Body of pancreas (tissue), 4 donors: Measurements from ENCODE around the gene FAM180A. TPM values are rescaled to one million over a fixed set of nuclear protein-coding genes. Genes with fewer than 3 reads are reported as not detected.

Experiments used
- ATAC-seq: fragments of 150-250 bp; one replicate; pipeline ENCODE4 v1.9.1; 2016
- DNase-seq, 4 donors: peaks; one replicate each; pipeline ENCODE4 v3.0.0-alpha.2; 2019
- H3K27ac ChIP-seq, 4 donors: fragments of 200-600 bp; sonication (generic); 1 replicate in 3 of 4; 2 replicates in 1 of 4; pipeline versions ENCODE4 v1.5.1 to v1.6.1; 2016 to 2019; ENCODE audit warnings: mild to moderate bottlenecking in 1 of 4, mixed read lengths in 1 of 4, moderate library complexity in 1 of 4
- H3K27me3 ChIP-seq, 2 donors: fragments of 200-600 bp; sonication (generic); one replicate each; pipeline ENCODE4 v1.6.0; 2016; ENCODE audit warnings: mild to moderate bottlenecking in 1 of 2
- H3K36me3 ChIP-seq, 2 donors: fragments of 200-600 bp; sonication (generic); replicated peaks in 1 of 2; 2 replicates each; pipeline ENCODE4 v1.5.1; 2016; ENCODE audit warnings: low read depth in 2 of 2; ENCODE audit not compliant: insufficient read depth in 1 of 2
- H3K4me1 ChIP-seq: fragments of 200-600 bp; sonication (generic); one replicate; pipeline ENCODE4 v1.6.0; 2016
- H3K4me3 ChIP-seq, 2 donors: fragments of 200-600 bp; sonication (generic); 1 replicate in 1 of 2; 2 replicates in 1 of 2; pipeline ENCODE4 v1.5.1; 2016 to 2019
- H3K9me3 ChIP-seq, 3 donors: fragments of 200-600 bp; sonication (generic); 1 replicate in 2 of 3; 2 replicates in 1 of 3; pipeline ENCODE4 v1.5.1; 2016
- POLR2A ChIP-seq, 3 donors: fragments of 450-650 bp; IDR thresholded peaks; one replicate each; pipeline ENCODE4 v1.6.1; 2016; ENCODE audit warnings: antibody characterized with exemption in 3 of 3, mild to moderate bottlenecking in 2 of 3
- WGBS, 2 donors: methylation state at CpG; one replicate each; pipeline ENCODE4 v1.1.5; 2017; 5-methylcytosine and 5-hydroxymethylcytosine counted together
- intact Hi-C: fragments of 100-400 bp; cut with DNase I; formaldehyde crosslinking; loops from one replicate; pipeline ENCODE4 v1.15.1; 2023
- total RNA-seq, 2 donors: library from RNA; depleted of rRNA; stranded (reverse); fragments of >200 nt; gene quantifications; one replicate each; pipeline ENCODE4 v1.1.0, GENCODE V29; 2016
- TF ChIP-seq, protein P1 (sequence below), 7 experiments: fragments of 450-650 bp in 4 of 7; fragments of 200-600 bp in 3 of 7; sonication (generic) in 3 of 7; IDR thresholded peaks; one replicate each; pipeline ENCODE4 v1.5.1; 2016 to 2019; ENCODE audit warnings: antibody characterized with exemption in 7 of 7

Gene FAM180A
- total RNA-seq, 2 donors from 2014 or later, result 3.1 TPM; not detected in 1

- no peak overlapping the region for H3K27ac ChIP-seq
- no peak for DNase-seq
- intact Hi-C loops, result no loop called here
- no peak for ATAC-seq
- TF ChIP-seq, protein P1, sequence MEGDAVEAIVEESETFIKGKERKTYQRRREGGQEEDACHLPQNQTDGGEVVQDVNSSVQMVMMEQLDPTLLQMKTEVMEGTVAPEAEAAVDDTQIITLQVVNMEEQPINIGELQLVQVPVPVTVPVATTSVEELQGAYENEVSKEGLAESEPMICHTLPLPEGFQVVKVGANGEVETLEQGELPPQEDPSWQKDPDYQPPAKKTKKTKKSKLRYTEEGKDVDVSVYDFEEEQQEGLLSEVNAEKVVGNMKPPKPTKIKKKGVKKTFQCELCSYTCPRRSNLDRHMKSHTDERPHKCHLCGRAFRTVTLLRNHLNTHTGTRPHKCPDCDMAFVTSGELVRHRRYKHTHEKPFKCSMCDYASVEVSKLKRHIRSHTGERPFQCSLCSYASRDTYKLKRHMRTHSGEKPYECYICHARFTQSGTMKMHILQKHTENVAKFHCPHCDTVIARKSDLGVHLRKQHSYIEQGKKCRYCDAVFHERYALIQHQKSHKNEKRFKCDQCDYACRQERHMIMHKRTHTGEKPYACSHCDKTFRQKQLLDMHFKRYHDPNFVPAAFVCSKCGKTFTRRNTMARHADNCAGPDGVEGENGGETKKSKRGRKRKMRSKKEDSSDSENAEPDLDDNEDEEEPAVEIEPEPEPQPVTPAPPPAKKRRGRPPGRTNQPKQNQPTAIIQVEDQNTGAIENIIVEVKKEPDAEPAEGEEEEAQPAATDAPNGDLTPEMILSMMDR (IDR thresholded peaks at IDR 0.05), result no peak
- TF ChIP-seq POLR2A (IDR thresholded peaks at IDR 0.05), result no peak
- no peaks in the 10 kb centered on the region for H3K36me3 ChIP-seq
- H3K27me3 ChIP-seq, result no peaks in the 10 kb centered on the region
- 66 to 73% methylated on average over 3 of the region's 3 CpGs for WGBS, 2 donors
- no peaks in the 10 kb centered on the region for H3K4me1 ChIP-seq
- no peak overlapping the region for H3K4me3 ChIP-seq
- H3K9me3 ChIP-seq, result no peaks in the 10 kb centered on the region
Measured at GRCh38 chr7:135786911-135787310, 38.3 kb upstream of the FAM180A start.

DNA sequence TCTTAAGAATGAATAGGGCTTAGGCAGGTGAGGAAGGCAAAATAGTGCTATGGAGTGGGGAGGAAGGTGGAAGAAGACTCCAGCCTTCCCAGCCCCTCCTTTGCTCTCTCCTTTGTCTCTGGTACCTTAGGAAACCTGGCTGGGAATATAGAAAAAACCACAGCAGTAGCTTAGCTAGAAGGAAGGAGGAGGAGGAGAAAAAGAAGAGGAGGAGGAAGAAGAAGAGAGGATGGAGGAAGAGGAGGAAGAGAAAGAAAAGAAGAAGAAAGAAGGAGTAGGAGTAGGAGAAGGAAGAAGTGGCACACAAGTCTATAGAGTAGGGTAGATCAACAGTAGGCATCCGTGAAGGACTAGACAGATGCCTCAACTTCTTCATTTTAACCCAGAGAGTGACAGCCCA is 36.5 kb upstream of the FAM180A start:
- no peaks in the 10 kb centered on the region for H3K9me3 ChIP-seq
- no peak for DNase-seq
- H3K4me3 ChIP-seq, result no peak overlapping the region
- no peaks in the 10 kb centered on the region for H3K36me3 ChIP-seq
- no peak for TF ChIP-seq POLR2A (IDR thresholded peaks at IDR 0.05)
- TF ChIP-seq, protein P1 (IDR thresholded peaks at IDR 0.05), result no peak
- ATAC-seq, result no peak
- no peaks in the 10 kb centered on the region for H3K27me3 ChIP-seq
- 52 to 65% methylated on average over 1 of the region's 1 CpG for WGBS, 2 donors
- no peak overlapping the region for H3K27ac ChIP-seq
- no peaks in the 10 kb centered on the region for H3K4me1 ChIP-seq
- intact Hi-C loops, result no loop called here

GRCh38 chr7:135784013-135784412 is 35.4 kb upstream of the FAM180A start:
- H3K36me3 ChIP-seq, result no peaks in the 10 kb centered on the region
- ATAC-seq (no peak), DNase-seq (no peak)
- H3K27me3 ChIP-seq, result no peaks in the 10 kb centered on the region
- no peak overlapping the region for H3K4me3 ChIP-seq
- H3K4me1 ChIP-seq, result no peaks in the 10 kb centered on the region
- intact Hi-C loops, result no loop called here
- no peak overlapping the region for H3K27ac ChIP-seq
- no peaks in the 10 kb centered on the region for H3K9me3 ChIP-seq
- TF ChIP-seq, protein P1 (IDR thresholded peaks at IDR 0.05), result no peak
- TF ChIP-seq POLR2A (IDR thresholded peaks at IDR 0.05), result no peak
- WGBS, 2 donors, result 59 to 78% methylated on average over 8 of the region's 8 CpGs

- peaks cover 0 to 5% (median 0%) of the 10 kb centered on the region in 3 donors for H3K9me3 ChIP-seq
- intact Hi-C loops, result no loop called here
- no peak overlapping the region for H3K4me3 ChIP-seq
- H3K27me3 ChIP-seq, result no peaks in the 10 kb centered on the region
- H3K27ac ChIP-seq, result no peak overlapping the region
- ATAC-seq, result no peak
- no peaks in the 10 kb centered on the region for H3K4me1 ChIP-seq
- DNase-seq, result no peak
- no peaks in the 10 kb centered on the region for H3K36me3 ChIP-seq
- WGBS, 2 donors, result 64 to 68% methylated on average over 6 of the region's 6 CpGs
- TF ChIP-seq POLR2A (IDR thresholded peaks at IDR 0.05), result no peak
- TF ChIP-seq, protein P1 (IDR thresholded peaks at IDR 0.05), result no peak
Measured at GRCh38 chr7:135782801-135783200, 34.2 kb upstream of the FAM180A start.

DNA sequence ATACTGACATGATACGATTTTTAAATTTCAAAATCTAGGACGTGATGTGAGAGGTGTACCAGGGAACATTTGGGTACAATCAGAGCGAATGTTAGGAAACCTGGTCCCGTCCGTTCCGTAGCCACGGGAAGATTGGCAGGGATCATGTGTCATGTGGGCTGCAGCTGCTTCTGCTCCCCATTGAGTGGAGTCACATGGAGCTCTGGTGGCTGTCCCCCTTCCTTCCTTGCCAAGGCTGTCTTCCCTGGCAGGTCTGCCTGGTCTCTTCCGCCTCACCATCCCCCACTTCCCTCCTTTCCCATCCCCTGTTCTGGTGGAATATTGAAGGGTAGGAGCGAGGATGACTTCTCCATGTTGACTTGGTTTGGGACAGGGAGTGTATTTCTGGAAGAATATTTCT is 33.8 kb upstream of the FAM180A start:
- H3K4me1 ChIP-seq, result no peaks in the 10 kb centered on the region
- ATAC-seq, result no peak
- DNase-seq, result no peak
- H3K36me3 ChIP-seq, result no peaks in the 10 kb centered on the region
- H3K9me3 ChIP-seq, result peaks cover 0 to 5% (median 0%) of the 10 kb centered on the region in 3 donors
- 72 to 77% methylated on average over 9 of the region's 9 CpGs for WGBS, 2 donors
- TF ChIP-seq, protein P1 (IDR thresholded peaks at IDR 0.05), result no peak
- no peak for TF ChIP-seq POLR2A (IDR thresholded peaks at IDR 0.05)
- no peak overlapping the region for H3K27ac ChIP-seq
- intact Hi-C loops, result no loop called here
- H3K27me3 ChIP-seq, result no peaks in the 10 kb centered on the region
- H3K4me3 ChIP-seq, result no peak overlapping the region
